ENCODE results near the gene LRRC10. TPM values are rescaled to one million over a fixed set of nuclear protein-coding genes. Genes with fewer than 3 reads are reported as not detected.

LRRC10 gene
- total and polyA plus RNA-seq, 10 donors: not detected

DNA sequence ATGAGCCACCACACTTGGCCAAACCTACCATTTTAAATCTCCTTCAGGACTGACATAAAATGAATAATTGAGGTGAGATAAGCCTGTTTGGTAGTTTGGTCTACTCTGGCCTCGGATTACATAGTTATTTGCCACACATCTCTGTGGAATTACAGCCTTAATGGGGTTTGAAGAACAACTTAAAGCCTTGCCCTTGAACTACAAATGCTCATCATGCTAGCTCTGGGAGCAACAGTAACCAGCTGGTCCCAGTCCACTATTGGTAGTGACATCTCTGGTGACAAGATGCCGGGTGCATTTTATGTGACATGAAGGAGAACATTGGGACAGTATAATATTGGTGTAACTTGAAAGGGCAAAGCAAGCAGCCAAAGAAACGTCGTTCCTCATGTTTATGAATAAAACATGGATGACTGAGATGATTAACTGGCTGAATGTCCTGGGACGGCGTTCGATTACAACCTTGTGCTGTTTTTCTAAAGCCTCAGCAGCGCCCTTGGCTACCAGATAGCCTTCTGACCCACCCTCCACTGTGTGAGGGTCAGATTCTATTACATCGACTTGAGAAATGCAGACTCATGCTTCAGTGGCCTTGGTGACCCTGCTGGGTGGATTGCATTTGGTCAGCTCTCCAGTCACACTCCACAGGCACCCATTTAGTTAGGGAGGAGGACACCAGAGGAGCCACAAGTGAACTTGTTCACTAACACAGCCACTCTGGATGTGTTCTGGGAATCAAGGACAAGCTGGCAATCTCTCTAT lies 46.9 kb upstream of the LRRC10 start:
- TF ChIP-seq POLR2A (IDR thresholded peaks at IDR 0.05) (no peak), POLR2AphosphoS5 (IDR thresholded peaks at IDR 0.05) (peak in 2 of 3 donors; percentile 32 to 46)
- TF ChIP-seq, protein P1, sequence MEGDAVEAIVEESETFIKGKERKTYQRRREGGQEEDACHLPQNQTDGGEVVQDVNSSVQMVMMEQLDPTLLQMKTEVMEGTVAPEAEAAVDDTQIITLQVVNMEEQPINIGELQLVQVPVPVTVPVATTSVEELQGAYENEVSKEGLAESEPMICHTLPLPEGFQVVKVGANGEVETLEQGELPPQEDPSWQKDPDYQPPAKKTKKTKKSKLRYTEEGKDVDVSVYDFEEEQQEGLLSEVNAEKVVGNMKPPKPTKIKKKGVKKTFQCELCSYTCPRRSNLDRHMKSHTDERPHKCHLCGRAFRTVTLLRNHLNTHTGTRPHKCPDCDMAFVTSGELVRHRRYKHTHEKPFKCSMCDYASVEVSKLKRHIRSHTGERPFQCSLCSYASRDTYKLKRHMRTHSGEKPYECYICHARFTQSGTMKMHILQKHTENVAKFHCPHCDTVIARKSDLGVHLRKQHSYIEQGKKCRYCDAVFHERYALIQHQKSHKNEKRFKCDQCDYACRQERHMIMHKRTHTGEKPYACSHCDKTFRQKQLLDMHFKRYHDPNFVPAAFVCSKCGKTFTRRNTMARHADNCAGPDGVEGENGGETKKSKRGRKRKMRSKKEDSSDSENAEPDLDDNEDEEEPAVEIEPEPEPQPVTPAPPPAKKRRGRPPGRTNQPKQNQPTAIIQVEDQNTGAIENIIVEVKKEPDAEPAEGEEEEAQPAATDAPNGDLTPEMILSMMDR (IDR thresholded peaks at IDR 0.05 in 8 of 11, conservative IDR thresholded peaks at IDR 0.05 in 3 of 11): no peak
- intact Hi-C loops (cut with DNase I; ENCODE audit: low total_unique reads): no loop called here
- no peak overlapping the region for H3K4me3 ChIP-seq
- H3K36me3 ChIP-seq: no peaks in the 10 kb centered on the region
- DNase-seq: no peak
- no peaks in the 10 kb centered on the region for H3K9me3 ChIP-seq
- H3K27me3 ChIP-seq (replicated peaks in 1 of 7): no peaks in the 10 kb centered on the region
- peaks cover 0 to 7% (median 0%) of the 10 kb centered on the region in 6 donors for H3K4me1 ChIP-seq
- WGBS, 5 donors: 59 to 80% (median 69%) methylated on average over 9 of the region's 9 CpGs
- H3K27ac ChIP-seq: peak overlapping the region in 6 of 8 donors; percentile 10 to 59 (median 46)

DNA sequence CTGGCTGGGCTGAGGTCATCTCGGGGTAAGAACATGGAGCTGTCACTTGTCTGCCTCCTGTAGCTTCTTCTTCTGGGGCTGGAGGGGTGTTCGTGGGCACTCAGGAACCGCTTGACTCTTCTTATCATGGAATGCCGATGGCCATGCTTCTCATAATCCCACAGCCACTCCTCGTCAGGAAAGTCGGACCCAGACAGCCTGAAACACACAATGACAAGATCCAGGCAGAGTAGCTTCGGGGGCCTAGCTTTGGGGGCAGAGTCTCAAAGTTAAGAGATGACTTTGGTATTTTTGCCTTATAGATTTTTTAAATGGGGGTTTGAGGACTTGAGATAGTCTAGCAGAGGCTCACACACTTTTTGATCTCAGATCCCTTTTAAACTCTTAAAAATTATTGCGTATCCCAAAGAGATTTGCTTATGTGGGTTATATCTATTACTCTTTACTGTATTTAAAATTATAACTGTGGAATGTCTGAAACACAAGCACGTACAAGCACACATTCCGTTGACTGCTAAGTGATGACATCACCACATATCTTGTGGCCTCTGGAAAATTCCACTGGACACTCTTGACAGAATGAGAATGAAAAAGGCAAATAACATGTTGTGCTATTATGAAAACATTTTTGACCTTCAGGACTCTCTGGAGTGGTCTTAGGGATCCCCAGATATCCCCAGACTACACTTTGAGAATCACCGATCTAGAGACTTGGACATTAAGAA lies 45.1 kb upstream of the LRRC10 start:
- intact Hi-C loops (cut with DNase I; ENCODE audit: low total_unique reads): no loop called here
- H3K9me3 ChIP-seq: no peaks in the 10 kb centered on the region
- WGBS, 5 donors: 77 to 86% (median 83%) methylated on average over 11 of the region's 11 CpGs
- no peak for DNase-seq
- TF ChIP-seq, protein P1 (IDR thresholded peaks at IDR 0.05 in 8 of 11, conservative IDR thresholded peaks at IDR 0.05 in 3 of 11): no peak
- TF ChIP-seq POLR2AphosphoS5 (IDR thresholded peaks at IDR 0.05): no peak
- no peak for TF ChIP-seq POLR2A (IDR thresholded peaks at IDR 0.05)
- H3K27me3 ChIP-seq (replicated peaks in 1 of 7): no peaks in the 10 kb centered on the region
- no peaks in the 10 kb centered on the region for H3K36me3 ChIP-seq
- H3K27ac ChIP-seq: peak overlapping the region in 2 of 8 donors; percentile 11 to 21
- H3K4me1 ChIP-seq: peaks cover 0 to 7% (median 0%) of the 10 kb centered on the region in 6 donors
- no peak overlapping the region for H3K4me3 ChIP-seq

DNA sequence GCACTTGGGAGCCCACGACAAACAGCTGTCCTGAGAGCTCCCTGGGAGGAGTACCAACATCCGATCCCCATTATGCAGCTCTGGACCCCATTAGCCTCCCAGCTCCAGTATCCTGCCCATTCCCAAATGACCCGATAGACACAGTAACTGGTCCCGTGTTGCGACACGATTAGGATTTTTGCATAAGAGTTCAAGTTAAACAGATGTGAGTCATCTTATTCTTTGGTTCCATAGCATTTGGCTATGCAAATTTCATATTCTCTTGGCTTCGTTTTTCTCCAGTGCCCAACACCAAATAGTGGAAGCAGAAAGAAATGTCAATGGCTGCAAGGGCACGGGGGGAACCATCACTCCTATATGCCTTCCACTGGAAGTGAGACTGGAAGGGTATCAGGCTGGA lies 43.0 kb upstream of the LRRC10 start:
- H3K4me1 ChIP-seq: peaks cover 0 to 7% (median 0%) of the 10 kb centered on the region in 6 donors
- DNase-seq: no peak
- WGBS, 5 donors: 78 to 94% (median 91%) methylated on average over 8 of the region's 8 CpGs
- intact Hi-C loops (cut with DNase I; ENCODE audit: low total_unique reads): no loop called here
- no peak overlapping the region for H3K27ac ChIP-seq
- no peak for TF ChIP-seq POLR2AphosphoS5 (IDR thresholded peaks at IDR 0.05)
- H3K4me3 ChIP-seq: no peak overlapping the region
- H3K27me3 ChIP-seq (replicated peaks in 1 of 7): no peaks in the 10 kb centered on the region
- no peaks in the 10 kb centered on the region for H3K9me3 ChIP-seq
- no peaks in the 10 kb centered on the region for H3K36me3 ChIP-seq

DNA sequence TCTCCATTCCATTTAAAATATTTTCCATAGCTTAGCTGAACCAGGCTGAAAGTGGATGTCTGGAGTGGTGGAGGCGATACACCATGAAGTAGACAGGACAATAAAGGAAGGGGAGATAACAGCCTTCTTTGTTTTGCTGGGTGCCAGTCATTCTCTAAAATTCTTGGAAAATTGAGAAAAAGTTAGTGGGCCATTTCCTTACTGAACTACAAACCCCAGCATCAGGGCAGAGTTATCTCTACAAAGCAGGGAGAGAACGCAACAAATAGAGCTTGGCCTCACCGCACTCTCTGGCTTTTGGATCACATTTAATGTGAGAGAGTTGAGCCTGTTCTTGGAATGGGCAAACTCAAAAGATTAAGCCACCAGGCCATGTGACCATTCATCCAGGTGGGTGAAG lies 41.2 kb upstream of the LRRC10 start:
- 93 to 100% (median 96%) methylated on average over 3 of the region's 3 CpGs for WGBS, 5 donors
- intact Hi-C loops (cut with DNase I; ENCODE audit: low total_unique reads): no loop called here

More for the DNA sequence above, 41.2 kb upstream of the LRRC10 start:
- no peak for TF ChIP-seq POLR2AphosphoS5 (IDR thresholded peaks at IDR 0.05)
- TF ChIP-seq POLR2A (IDR thresholded peaks at IDR 0.05): no peak
- TF ChIP-seq, protein P1 (IDR thresholded peaks at IDR 0.05 in 8 of 11, conservative IDR thresholded peaks at IDR 0.05 in 3 of 11): no peak
- peaks cover 0 to 5% (median 0%) of the 10 kb centered on the region in 6 donors for H3K4me1 ChIP-seq
- H3K27me3 ChIP-seq (replicated peaks in 1 of 7): no peaks in the 10 kb centered on the region
- DNase-seq: no peak
- no peak overlapping the region for H3K4me3 ChIP-seq
- no peaks in the 10 kb centered on the region for H3K9me3 ChIP-seq
- no peaks in the 10 kb centered on the region for H3K36me3 ChIP-seq
- H3K27ac ChIP-seq: no peak overlapping the region

Measured in spleen (tissue), 11 donors.